A549 (cell line): ENCODE data around the gene TRPM5. TPM values are rescaled to one million over a fixed set of nuclear protein-coding genes. Genes with fewer than 3 reads are reported as not detected.

Experiments used
- ATAC-seq, 2 experiments: fragments of 200-7000 bp in 1 of 2; fragments of >200 bp in 1 of 2; cut with Nextera tagmentation in 1 of 2; cut with Tn5 transposase in 1 of 2; 3 replicates each; pipeline versions ENCODE4 v1.8.0 to v1.9.1; 2018 to 2020; ENCODE audit warnings: mild to moderate bottlenecking in 1 of 2, moderate library complexity in 1 of 2
- CTCF ChIA-PET: fragments of 300-600 bp; sonication (Branson Sonifier 250); formaldehyde crosslinking; extraction: SDS; loops from one replicate; lab custom pipeline; 2021; ENCODE audit warnings: antibody characterized with exemption, inconsistent platforms; lab: Yijun Ruan, JAX
- POLR2A ChIA-PET: fragments of 350-600 bp; formaldehyde crosslinking; extraction: SDS; loops from one replicate; lab custom pipeline; 2021; ENCODE audit warnings: antibody characterized with exemption, inconsistent platforms; lab: Yijun Ruan, JAX
- DNase-seq, 2 experiments: peaks; one replicate each; pipeline versions ENCODE4 v3.0.0 to v3.0.0-alpha.2; 2011 to 2016; ENCODE audit warnings: low read depth in 1 of 2, low spot score in 1 of 2
- FAIRE-seq: peaks from 2 replicates; lab custom pipeline; 2011; peaks lifted over from hg19 to GRCh38; lab: Jason Lieb, UNC
- H3K27ac ChIP-seq, 2 experiments: fragments of >200 bp; sonication (Bioruptor Twin); formaldehyde crosslinking; 3 replicates each; pipeline ENCODE4 v1.5.1; 2016 to 2017
- H3K4me1 ChIP-seq: fragments of >200 bp; sonication (Bioruptor Twin); formaldehyde crosslinking; 3 replicates; pipeline ENCODE4 v1.6.1; 2016
- H3K4me2 ChIP-seq: fragments of >200 bp; sonication (Bioruptor Twin); formaldehyde crosslinking; 3 replicates; pipeline ENCODE4 v1.6.1; 2016
- H3K4me3 ChIP-seq: fragments of >200 bp; sonication (Bioruptor Twin); formaldehyde crosslinking; 3 replicates; pipeline ENCODE4 v1.5.1; 2016
- H3K9me3 ChIP-seq: fragments of >200 bp; sonication (Bioruptor Twin); formaldehyde crosslinking; 3 replicates; pipeline ENCODE4 v1.6.1; 2016
- CBX2 ChIP-seq: fragments of 200-600 bp; sonication (generic); IDR thresholded peaks from 2 replicates; pipeline ENCODE4 v1.6.1; 2016; ENCODE audit warnings: low read depth, mild to moderate bottlenecking, borderline replicate concordance
- EP300 ChIP-seq, 2 experiments: fragments of >200 bp; sonication (Bioruptor Twin); formaldehyde crosslinking; IDR thresholded peaks; 2 replicates in 1 of 2; 3 replicates in 1 of 2; pipeline ENCODE4 v1.6.1; 2016 to 2017
- ESRRA ChIP-seq: fragments of 150-350 bp; IDR thresholded peaks from 2 replicates; pipeline ENCODE4 v1.6.1; 2014; ENCODE audit warnings: mild to moderate bottlenecking, low read length, borderline replicate concordance
- FOSB ChIP-seq: fragments of 250-450 bp; sonication (Bioruptor Pico); IDR thresholded peaks from 2 replicates; pipeline ENCODE4 v1.5.0; 2020; ENCODE audit warnings: mild to moderate bottlenecking, moderate library complexity
- FOXS1 ChIP-seq: fragments of 250-450 bp; sonication (Bioruptor Pico); IDR thresholded peaks from 2 replicates; pipeline ENCODE4 v1.5.0; 2020; ENCODE audit warnings: mild to moderate bottlenecking, moderate library complexity
- HDAC2 ChIP-seq: fragments of 200-600 bp; sonication (generic); IDR thresholded peaks from 2 replicates; pipeline ENCODE4 v1.6.1; 2016
- HOXA7 ChIP-seq: fragments of 250-450 bp; sonication (Bioruptor Pico); IDR thresholded peaks from 2 replicates; pipeline ENCODE4 v1.5.0; 2020; ENCODE audit warnings: mild to moderate bottlenecking, moderate library complexity
- JUN ChIP-seq, 2 experiments: fragments of >200 bp; sonication (Bioruptor Twin); formaldehyde crosslinking; IDR thresholded peaks; 2 replicates in 1 of 2; 3 replicates in 1 of 2; pipeline ENCODE4 v1.6.1; 2016 to 2017
- JUNB ChIP-seq: fragments of >200 bp; sonication (Bioruptor Twin); formaldehyde crosslinking; IDR thresholded peaks from 2 replicates; pipeline ENCODE4 v1.6.1; 2016
- KDM5A ChIP-seq: fragments of 200-600 bp; sonication (generic); IDR thresholded peaks from 2 replicates; pipeline ENCODE4 v1.6.1; 2016; ENCODE audit warnings: antibody characterized with exemption, mild to moderate bottlenecking
- MAFK ChIP-seq: fragments of 450-650 bp; IDR thresholded peaks from 2 replicates; pipeline ENCODE4 v1.6.1; 2014; ENCODE audit not compliant: partially characterized antibody
- MAX ChIP-seq: IDR thresholded peaks from 2 replicates; pipeline ENCODE4 v1.6.1; 2012
- MYC ChIP-seq: IDR thresholded peaks from 2 replicates; pipeline ENCODE4 v1.6.1; 2012; ENCODE audit warnings: mild to moderate bottlenecking, inconsistent platforms, low read length, improper control_type of control experiment, borderline replicate concordance
- NPAS2 ChIP-seq: fragments of 250-450 bp; sonication (Bioruptor Pico); IDR thresholded peaks from 2 replicates; pipeline ENCODE4 v1.8.0; 2022; ENCODE audit warnings: mild to moderate bottlenecking, moderate library complexity, borderline replicate concordance
- NR3C1 ChIP-seq: fragments of >200 bp; sonication (Bioruptor Twin); formaldehyde crosslinking; IDR thresholded peaks from 3 replicates; pipeline ENCODE4 v1.6.1; 2017
- PHF8 ChIP-seq: fragments of 200-600 bp; sonication (generic); IDR thresholded peaks from 2 replicates; pipeline ENCODE4 v1.6.1; 2016; ENCODE audit warnings: low read depth, mild to moderate bottlenecking, antibody characterized with exemption, moderate library complexity, borderline replicate concordance
- POLR2A ChIP-seq: IDR thresholded peaks from 2 replicates; pipeline ENCODE4 v1.6.1; 2012; ENCODE audit warnings: mild to moderate bottlenecking, low read length
- RAD21 ChIP-seq, 2 experiments: fragments of >200 bp in 1 of 2; sonication (Bioruptor Twin) in 1 of 2; formaldehyde crosslinking in 1 of 2; IDR thresholded peaks in 1 of 2; conservative IDR thresholded peaks in 1 of 2; 2 replicates in 1 of 2; 3 replicates in 1 of 2; pipeline ENCODE4 v1.6.1; 2012 to 2018; ENCODE audit warnings: inconsistent platforms in 1 of 2
- RFX5 ChIP-seq: fragments of 450-650 bp; IDR thresholded peaks from 2 replicates; pipeline ENCODE4 v1.7.1; 2014; ENCODE audit warnings: antibody characterized with exemption, mild to moderate bottlenecking, moderate library complexity
- SREBF2 ChIP-seq: fragments of 450-650 bp; IDR thresholded peaks from 2 replicates; pipeline ENCODE4 v1.6.1; 2014; ENCODE audit warnings: mild to moderate bottlenecking, moderate library complexity
- TFCP2L1 ChIP-seq: fragments of 250-450 bp; sonication (Bioruptor Pico); IDR thresholded peaks from 2 replicates; pipeline ENCODE4 v1.5.0; 2021; ENCODE audit warnings: mild to moderate bottlenecking
- USF2 ChIP-seq: fragments of 450-650 bp; IDR thresholded peaks from 2 replicates; pipeline ENCODE4 v1.6.1; 2014; ENCODE audit warnings: antibody characterized with exemption
- ZC3H11A ChIP-seq: fragments of 450-650 bp; IDR thresholded peaks from 2 replicates; pipeline ENCODE4 v1.6.1; 2014; ENCODE audit warnings: antibody characterized with exemption, mild to moderate bottlenecking
- ZFP36 ChIP-seq: fragments of 450-650 bp; IDR thresholded peaks from 2 replicates; pipeline ENCODE4 v1.6.1; 2014; ENCODE audit warnings: borderline replicate concordance; ENCODE audit not compliant: partially characterized antibody
- ZSCAN20 ChIP-seq: fragments of 250-450 bp; sonication (Bioruptor Pico); IDR thresholded peaks from 2 replicates; pipeline ENCODE4 v1.8.0; 2022; ENCODE audit warnings: mild to moderate bottlenecking, moderate library complexity
- whole genome bisulfite sequencing: methylation state at CpG from one replicate; pipeline ENCODE4 v1.1.6; 2017; ENCODE audit errors: missing lambda C conversion rate; 5-methylcytosine and 5-hydroxymethylcytosine counted together
- polyA plus RNA-seq, 4 experiments: library from polyadenylated mRNA; depleted of rRNA in 3 of 4; stranded (reverse); fragments of >200 nt; fragmentation: RNase III in 1 of 4; extraction: RNeasy Plus Mini Kit Qiagen cat#74134 plus additional on column Dnase treatment in 1 of 4; gene quantifications; 2 replicates in 3 of 4; 3 replicates in 1 of 4; pipeline ENCODE4 v1.2.3, GENCODE V29; 2011 to 2017

Gene TRPM5
- polyA plus RNA-seq, 2 of the 4 experiments (the other 2 are of a cell fraction) = not detected

- H3K9me3 ChIP-seq = no peaks in the 10 kb centered on the region
- no peak for FAIRE-seq
- POLR2A ChIA-PET = no interaction called here
- H3K27ac ChIP-seq = no peak overlapping the region
- H3K4me1 ChIP-seq = no peaks in the 10 kb centered on the region
- no peak overlapping the region for H3K4me2 ChIP-seq
- ATAC-seq = no peak
- no peak for TF ChIP-seq USF2
- 18% methylated on average over 5 of the region's 13 CpGs for WGBS
- H3K4me3 ChIP-seq = no peak overlapping the region
- DNase-seq = no peak
- CTCF ChIA-PET = interaction anchor here (0.9 to 31.0 kb wide), 9 partner anchors 10 to 466 kb away, joined by 3 to 903 read pairs (median 4); partner anchors contain the start of genes C11orf21, CDKN1C and TSPAN32
Measured at GRCh38 chr11:2426221-2426620, 18.1 kb downstream of the TRPM5 start.

- H3K4me3 ChIP-seq = no peak overlapping the region
- POLR2A ChIA-PET = no interaction called here
- H3K27ac ChIP-seq = no peak overlapping the region
- TF ChIP-seq ZC3H11A = no peak
- no peak for TF ChIP-seq HDAC2
- TF ChIP-seq ESRRA = no peak
- no peak for TF ChIP-seq RAD21 (conservative IDR thresholded peaks at IDR 0.05 in 1 of 2, IDR thresholded peaks at IDR 0.05 in 1 of 2)
- TF ChIP-seq KDM5A = no peak
- TF ChIP-seq MAFK = no peak
- TF ChIP-seq HOXA7 (CRISPR knock-in tag) = no peak
- TF ChIP-seq MYC = no peak
- no peak for FAIRE-seq
- DNase-seq = no peak
- ATAC-seq = no peak
- CTCF ChIA-PET = interaction anchor here (1.0 to 31.0 kb wide), 10 partner anchors 10 to 467 kb away, joined by 3 to 903 read pairs (median 12); partner anchors contain the start of genes C11orf21, CDKN1C and TSPAN32
- H3K9me3 ChIP-seq = no peaks in the 10 kb centered on the region
- 27% methylated on average over 5 of the region's 8 CpGs for WGBS
- H3K4me2 ChIP-seq = no peak overlapping the region
- no peaks in the 10 kb centered on the region for H3K4me1 ChIP-seq
Measured at GRCh38 chr11:2425506-2425905, 18.8 kb downstream of the TRPM5 start.

- ChIA-PET CTCF (interaction anchor here (1.0 to 31.0 kb wide), 6 partner anchors 9 to 232 kb away, joined by 3 to 903 read pairs (median 94); partner anchors contain the start of genes C11orf21 and TSPAN32), POLR2A (no interaction called here)
- DNase-seq (no peak), ATAC-seq (no peak), FAIRE-seq (no peak)
- Histone ChIP-seq H3K27ac (no peak overlapping the region), H3K9me3 (no peaks in the 10 kb centered on the region), H3K4me3 (no peak overlapping the region), H3K4me2 (no peak overlapping the region), H3K4me1 (no peaks in the 10 kb centered on the region)
- WGBS = 58% methylated on average over 21 of the region's 28 CpGs
- TF ChIP-seq EP300 (IDR thresholded peaks at IDR 0.05) (no peak), PHF8 (no peak), ZFP36 (no peak), FOXS1 (CRISPR knock-in tag) (no peak), JUN (IDR thresholded peaks at IDR 0.05) (no peak), SREBF2 (no peak)
Measured at GRCh38 chr11:2424811-2425495, 19.4 kb downstream of the TRPM5 start.

GRCh38 chr11:2423157-2424025 lies 20.9 kb downstream of the TRPM5 start:
- Histone ChIP-seq H3K27ac (no peak overlapping the region), H3K4me3 (no peak overlapping the region), H3K9me3 (no peaks in the 10 kb centered on the region), H3K4me2 (no peak overlapping the region), H3K4me1 (no peaks in the 10 kb centered on the region)
- FAIRE-seq = no peak
- POLR2A ChIA-PET = no interaction called here
- ATAC-seq = no peak
- CTCF ChIA-PET = interaction anchor here (0.6 to 31.0 kb wide), 11 partner anchors 18 to 972 kb away, joined by 3 to 903 read pairs (median 90); partner anchors contain the start of genes C11orf21, TSPAN32 and TSSC4
- whole genome bisulfite sequencing = 71% methylated on average over 25 of the region's 26 CpGs
- TF ChIP-seq TFCP2L1 (CRISPR knock-in tag) (no peak), SREBF2 (no peak), JUNB (no peak), CBX2 (no peak), FOSB (CRISPR knock-in tag) (no peak), USF2 (no peak), HOXA7 (CRISPR knock-in tag) (no peak), ZSCAN20 (no peak), POLR2A (no peak), RFX5 (no peak), MAX (no peak), HDAC2 (no peak), NR3C1 (no peak), NPAS2 (no peak)
- no peak for DNase-seq
